Left hindlimb (tissue), 1 donor: ENCODE results near the gene PON1.

Experiments
- DNase-seq: peaks from one replicate; pipeline ENCODE4 v3.0.0-alpha.2; 2018

Gene PON1

DNA sequence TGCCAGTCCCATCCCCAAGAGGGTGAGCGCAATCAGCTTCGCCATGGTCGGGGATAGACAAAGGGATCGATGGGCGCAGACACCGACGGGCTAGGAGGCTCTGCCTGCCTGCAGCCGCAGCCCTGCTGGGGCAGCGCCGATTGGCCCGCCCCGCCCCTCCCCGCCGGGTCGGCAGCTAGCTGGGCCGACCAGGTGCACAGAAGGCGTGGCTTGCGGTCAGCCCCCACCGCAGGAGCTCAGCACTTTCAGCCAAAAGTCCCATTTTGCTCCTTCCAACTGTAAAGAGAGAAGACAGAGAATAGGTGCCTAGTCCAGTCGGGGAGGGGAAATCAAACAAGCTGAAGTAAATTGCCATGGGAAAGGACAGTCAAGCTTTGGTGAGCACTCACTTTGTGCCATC, at the start of gene PON1:
Gene PON1 (minus strand): TSS at position 102 of the 400 bp plus-strand sequence. CDS start 57 bp downstream, at position 45.
- no peak for DNase-seq

DNA sequence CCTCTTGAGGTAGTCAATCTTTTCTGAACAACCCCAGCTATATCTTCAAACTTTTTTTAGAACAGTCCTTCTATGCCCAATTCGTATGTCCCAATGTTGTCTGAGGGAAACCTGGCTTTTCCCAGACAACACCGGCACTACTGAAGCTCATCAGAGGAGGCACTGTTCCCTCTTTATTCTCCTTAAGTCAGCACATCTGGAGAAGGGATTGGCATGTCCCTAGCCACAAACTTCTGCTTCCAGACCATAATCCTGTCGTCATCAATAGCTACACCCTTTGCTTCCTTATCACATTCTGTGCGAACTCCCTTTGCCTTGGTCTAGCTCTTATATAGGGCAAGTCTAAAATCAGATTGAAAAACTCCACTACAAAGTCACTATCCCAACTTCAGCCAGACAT, 49.0 kb upstream of the PON1 start:
- DNase-seq = no peak

DNA sequence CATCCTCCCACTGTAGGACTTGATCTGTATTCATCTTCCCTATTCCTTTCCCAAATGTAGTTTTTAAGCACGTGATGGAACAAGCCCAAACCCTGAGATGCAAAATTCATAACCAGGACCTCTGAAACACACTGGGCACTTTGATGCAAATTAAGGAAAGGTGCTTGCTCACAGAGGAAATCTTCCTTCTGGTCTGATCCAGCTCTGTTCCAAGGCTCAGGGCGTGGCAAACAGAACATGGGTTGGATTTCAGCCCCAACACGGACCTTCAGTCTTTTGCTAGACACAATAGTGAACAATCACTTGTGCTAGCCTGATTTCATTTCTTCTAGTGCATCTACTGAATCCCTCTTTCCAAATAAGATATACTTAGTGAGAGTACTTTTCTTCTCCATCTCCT, 43.9 kb upstream of the PON1 start:
- no peak for DNase-seq

DNA sequence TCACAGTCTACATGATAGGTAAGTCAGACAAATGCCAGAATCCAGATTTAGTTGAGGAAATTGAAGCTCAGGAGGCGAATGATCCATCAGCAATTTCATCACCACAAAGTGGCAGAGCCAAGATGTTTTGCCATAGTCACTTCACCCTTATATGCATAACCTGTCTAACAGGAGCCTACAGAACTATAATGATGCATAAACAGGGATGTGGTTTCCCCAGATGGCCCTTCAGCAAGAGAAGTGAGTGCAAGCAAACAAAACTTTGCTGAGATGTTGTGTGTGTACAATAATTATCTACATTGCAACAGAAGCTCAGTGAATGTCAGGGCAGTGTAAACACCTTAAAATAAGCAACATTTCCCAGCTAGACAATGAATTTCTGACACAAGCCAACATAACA, 43.3 kb upstream of the PON1 start:
- DNase-seq = no peak

DNA sequence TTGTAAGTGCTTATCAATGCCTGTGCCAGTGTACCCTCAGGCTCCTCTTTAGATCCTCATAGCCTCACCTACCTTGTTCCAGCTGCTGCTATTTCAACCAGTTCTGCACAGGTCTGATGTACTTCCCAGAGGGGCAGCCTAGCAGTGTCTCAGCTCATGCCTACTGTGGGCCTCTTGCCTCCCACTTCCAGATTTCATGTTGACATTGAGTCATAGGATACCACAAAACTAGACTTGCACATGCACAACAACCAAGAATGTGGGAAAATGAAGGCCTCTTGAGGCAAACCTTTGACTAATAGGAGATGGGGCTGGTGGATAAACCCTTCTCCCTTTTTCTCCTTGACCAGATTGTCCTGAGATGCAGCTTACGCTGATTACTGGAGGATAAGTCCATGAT, 40.8 kb upstream of the PON1 start:
- no peak for DNase-seq

DNA sequence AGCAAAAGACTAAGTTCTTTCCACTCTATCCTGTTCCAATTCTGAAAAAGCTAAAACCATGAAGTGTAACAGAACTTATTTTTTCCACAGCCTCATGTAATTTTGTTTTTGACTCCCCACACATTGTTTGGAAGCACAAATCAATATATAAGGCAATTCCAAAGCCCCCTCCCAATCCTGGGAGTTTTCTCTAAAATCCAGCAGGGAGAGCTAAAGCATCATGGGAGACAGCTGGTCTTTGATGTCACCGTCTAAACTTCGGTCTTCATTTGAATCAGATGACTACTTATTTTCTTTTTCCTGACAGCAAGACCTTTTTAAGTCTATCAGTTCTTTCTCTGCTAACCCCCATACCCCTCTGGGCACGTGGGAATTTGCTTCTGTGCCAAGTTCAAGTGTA, 33.3 kb upstream of the PON1 start:
- DNase-seq = no peak

DNA sequence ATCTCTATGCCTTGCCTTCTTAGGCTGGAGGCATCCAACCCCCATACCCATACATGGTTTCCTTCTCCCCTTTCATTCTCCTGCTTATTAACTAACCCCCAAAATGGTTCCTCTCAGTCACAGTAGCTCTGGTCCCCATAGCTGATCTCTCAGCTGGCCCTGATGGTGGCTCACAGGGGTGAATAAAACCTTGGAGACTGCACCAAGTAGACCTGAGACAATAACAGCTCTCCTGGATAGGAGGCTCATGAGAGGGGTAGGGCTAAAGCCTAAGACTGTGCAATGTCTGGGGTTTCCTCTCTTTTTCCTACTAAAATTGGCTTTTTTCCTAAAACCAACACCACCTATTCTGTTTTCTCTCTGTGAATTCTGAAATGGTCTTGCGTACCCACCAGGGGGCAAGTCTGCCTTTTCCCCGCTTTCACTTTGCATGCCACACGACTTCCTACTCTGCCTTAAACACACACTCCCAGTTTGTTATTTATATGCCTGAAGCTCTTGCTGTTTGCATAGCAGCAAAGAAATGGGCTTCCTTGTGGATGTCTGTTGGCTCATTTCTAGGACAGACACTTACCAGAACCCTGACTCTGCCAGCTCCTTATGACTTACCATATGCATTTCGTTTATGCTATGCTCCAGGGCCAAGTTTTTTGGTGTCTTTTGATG, 18.4 kb upstream of the PON1 start:
- DNase-seq = no peak

DNA sequence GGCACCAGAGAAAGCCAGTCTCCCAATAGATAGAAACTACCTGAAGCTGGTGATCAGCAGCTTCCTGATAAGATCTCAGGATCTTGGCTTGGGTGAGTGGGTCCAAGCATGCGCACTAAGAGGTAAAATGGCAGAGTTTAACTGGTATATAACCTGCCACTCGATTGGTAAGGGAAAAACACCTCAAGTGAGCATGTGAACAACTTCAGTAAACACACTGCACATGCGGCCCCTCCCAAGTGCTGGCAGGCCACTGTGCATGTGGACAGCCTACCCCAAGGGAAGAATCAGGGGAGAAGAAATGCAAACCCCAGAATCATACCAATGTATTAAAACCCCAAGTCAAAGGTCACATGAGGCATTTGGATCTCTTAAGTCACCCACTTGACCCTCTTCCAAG, 17.7 kb upstream of the PON1 start:
- no peak for DNase-seq

DNA sequence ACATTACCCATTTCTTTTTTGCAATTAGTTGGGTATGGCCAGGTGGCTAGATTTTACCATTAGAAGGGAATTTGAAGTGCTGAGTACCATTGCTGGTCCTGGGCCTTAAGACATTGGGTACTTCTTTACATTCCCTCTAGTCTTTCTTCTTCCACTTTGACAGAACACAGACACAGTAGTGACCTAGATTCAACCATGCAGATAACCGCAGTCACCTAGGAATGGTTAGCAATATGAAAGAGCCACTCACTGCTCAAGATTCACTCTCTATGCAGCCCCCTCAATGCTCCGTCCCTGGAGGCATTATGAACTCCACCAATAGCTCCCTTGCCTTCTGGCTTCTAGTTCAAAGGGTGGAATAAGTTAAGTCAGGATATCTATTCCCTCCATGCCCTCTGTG, 16.2 kb upstream of the PON1 start:
- DNase-seq = no peak

DNA sequence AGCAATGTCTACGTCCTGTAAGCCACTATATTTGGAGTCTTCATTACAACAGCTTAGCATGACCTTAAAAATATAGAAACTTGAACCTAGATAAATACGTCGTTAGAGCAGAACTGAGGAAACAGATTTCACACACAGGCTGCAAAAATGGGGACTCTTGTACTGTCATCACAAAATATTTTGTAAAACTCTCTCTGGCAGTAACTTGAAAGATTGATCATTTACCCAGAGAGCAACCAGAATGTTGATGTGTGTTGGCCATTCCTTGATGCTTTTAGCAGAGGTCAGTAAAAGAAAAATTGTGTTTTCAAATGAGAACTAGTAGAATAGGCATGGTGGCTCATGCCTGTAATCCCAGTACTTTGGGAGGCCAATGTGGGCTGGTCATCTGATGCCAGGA, 14.5 kb upstream of the PON1 start:
- no peak for DNase-seq

DNA sequence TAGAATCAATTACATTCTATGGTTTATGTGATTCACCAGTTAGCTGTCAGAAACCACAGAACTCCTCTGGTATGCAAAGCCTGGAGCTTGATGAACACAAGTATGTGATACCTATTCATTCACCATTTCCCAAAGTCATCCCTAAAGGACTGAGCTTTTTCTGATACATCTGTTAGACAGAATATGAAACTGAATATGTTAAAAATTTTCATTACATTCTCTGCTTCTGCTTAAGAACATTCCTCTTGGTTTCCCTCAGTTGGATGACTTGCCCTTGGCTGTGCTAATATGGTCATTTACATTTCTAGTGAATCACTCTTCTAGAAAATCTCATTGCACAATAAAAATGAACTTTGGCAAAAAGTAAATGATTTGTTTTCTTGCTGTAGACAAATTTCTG, 10.8 kb upstream of the PON1 start:
- DNase-seq = no peak

DNA sequence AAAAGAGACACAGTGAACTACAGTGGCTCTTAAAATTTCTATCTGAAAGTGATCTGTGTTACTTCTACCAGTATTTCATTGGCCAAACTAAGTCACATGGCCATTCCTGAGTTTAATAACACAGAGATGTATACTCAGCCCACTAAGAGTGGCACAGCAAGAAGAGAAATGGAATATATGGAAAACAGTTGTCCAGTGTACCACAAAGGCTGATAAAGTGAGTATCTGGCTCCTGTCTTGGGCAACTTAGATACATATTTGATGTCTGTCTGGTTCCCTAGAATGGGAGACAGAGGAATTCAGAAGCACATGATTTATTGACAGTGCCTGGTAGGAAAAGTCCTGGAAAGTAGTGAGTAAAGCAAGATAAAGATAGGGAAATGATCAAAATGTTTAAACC, 10.1 kb upstream of the PON1 start:
- DNase-seq = no peak

DNA sequence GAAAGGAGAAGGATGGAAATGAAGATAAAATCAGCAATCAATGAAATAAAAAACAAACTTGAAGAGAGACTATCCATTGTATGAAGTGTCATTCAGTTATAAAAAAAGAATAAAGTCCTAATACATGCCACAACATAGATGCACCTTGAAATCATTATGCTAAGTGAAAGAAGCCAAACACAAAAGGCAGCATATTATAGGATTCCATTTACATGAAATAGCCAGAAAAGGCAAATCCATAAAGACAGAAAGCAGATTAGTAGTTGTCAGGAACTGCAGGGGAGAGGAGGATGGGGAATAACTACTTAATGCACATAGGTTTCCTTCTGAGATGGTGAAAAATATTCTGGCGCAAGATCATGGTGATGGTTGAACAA, 6.6 kb upstream of the PON1 start:
- no peak for DNase-seq

DNA sequence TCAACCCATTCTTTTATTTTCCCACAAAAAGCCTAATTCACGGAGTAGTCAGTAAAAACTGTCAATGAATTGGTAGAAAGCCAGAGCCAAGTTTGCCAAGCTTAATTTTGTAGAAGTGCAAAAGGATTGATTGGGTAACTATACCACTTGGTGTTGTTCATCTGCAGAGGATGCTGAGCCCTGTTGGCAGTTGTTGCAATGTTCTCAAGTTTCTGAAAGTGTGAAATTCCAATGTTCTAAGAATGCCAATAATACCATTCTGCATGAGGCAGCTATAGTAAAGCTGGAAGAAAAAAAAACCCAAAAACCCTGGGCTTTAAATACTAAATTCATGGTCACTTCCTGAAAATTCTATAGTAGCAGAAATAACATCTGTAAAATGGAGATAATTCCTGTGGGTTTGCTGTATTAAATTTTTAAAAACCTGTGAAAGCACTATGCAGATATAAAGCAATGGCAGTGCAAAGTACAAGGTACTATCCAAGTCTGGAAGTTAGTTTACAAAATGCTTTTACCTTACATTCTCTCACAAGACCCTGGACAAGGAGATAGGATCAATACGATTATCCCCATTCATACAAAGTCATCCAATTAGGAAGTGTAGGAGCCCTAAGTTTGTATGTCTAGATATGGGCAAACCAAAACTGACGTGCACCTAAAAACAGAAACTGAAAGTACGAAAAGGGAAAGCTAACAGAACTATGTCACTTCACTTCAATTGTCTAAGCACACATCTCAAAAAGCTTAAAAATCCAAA, 6.0 kb upstream of the PON1 start:
- DNase-seq = no peak

DNA sequence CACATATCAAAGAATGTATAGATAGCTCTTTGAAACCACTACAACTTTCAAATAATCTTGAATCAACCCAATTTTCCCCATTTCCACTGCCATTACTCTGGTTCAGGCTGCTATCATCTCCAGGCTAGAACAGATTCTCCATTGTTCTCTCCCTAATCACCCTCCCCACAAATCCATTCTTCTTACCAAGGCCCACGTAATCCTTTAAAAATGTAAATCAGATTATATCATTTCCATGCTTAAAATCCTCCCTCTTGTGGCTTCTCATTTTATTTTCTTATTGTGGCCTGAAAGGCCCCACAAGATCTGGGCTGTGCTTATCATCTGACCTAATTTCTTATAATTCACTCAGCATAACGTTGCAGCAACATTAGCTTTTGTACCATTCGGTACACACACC, 3.0 kb upstream of the PON1 start:
- no peak for DNase-seq

DNA sequence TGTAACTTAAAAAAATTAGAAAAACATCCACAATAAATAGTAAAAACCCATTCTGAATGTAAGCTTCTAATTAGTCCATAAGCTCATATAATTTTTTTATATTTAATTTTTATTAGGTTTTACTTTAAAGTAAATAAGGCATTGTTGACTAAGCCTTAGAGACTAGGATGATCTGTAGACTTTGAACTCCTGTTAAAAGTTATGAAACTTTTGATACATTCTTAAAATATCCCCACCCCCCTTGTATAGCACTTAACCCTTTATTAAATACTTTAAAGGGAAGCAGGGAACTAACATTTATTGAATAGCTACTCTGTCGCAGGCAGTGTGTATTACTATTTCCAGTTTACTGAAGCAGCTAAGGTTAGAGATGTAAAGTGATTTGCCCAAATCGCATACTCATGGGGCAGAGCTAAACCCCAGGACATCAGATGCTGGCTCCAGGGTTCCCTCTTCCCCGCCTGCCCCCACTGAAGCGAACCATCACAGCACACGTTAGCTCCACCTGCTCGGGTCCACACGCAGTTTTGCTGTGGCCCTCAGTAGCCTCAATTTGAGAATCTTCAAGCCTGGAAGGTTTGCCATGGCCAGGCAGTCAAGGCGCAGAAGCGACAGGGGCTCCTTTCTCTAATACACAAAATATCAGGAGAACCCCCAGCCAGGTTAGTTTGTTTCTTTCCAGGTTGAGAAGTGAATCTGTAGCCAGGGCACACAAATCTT, 762 bp downstream of the PON1 start:
- no peak for DNase-seq

DNA sequence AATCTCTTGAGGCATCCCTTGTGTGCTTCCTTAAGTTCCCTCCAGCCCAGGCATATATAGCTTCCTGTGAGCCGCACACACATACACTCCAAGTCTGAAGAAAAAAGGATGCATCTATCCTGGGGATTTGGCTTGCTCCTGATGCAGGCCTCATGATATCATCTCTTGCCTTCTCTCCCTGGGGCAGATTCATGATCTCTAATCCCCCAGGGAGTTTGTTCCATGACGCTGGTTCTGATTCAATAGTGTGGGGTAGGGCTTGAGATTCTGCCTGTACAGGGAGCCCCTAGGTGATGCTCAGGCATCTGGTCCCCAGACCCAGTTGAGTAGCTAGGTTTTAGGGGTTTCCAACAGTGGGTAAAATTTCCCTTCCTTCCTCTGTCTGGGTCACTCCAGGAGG, 1.5 kb downstream of the PON1 start:
- DNase-seq = no peak

DNA sequence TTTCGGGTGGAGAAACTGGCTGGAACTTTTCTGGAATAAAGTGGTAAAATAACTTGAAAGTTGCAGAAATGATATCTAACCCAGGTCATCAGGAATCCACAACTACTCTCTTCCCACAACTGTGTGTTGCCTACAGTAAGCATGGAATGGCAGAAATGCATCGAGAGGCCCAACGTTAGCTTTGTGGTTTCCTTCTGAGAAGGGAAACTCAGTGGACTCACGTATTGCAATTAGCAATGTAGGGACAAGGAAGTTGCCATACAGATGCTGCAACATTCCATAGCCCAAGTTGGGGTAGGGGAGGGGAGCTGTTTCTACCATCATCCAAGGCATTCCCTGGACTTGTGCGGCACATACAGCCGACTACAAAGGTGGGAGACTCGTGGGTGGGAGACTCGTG, 1.9 kb downstream of the PON1 start:
- DNase-seq = no peak

DNA sequence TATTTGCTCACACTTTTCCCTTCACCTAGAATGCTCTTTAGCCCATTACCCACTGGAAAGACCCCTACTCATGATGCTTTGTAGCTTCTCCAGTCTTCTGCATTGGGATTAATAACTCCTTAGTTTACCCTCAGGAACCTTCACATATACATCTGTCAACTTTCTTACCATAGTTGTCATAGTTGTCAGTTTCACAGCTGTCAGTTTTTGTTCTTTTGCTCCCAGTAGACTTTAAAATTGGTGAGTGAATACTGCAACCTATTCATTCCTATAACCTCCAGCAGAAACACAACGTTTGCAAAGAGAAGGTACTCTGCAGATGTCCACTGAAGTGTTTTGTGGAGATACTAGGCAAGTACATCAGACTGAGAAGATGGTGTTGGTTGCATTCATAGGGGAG, 2.6 kb downstream of the PON1 start:
- no peak for DNase-seq

DNA sequence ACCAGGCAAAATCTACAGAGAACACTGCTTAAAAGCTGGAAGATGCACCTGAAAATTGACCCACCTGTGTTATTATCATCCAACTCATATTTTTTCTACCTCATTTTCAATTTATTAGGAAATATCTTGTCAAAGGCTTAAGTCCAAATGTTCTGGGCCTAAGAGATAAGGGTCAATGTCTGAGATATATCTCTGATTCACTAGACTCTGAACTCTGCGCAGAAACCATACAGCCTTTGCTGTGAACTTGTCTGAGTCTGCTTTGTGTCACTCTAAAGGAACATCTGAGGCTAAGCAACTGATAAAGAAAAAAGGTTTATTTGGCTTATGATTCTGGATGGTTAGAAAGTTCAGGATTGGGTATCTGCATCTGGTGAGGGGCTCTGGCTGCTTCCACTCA, 3.7 kb downstream of the PON1 start:
- DNase-seq = no peak

DNA sequence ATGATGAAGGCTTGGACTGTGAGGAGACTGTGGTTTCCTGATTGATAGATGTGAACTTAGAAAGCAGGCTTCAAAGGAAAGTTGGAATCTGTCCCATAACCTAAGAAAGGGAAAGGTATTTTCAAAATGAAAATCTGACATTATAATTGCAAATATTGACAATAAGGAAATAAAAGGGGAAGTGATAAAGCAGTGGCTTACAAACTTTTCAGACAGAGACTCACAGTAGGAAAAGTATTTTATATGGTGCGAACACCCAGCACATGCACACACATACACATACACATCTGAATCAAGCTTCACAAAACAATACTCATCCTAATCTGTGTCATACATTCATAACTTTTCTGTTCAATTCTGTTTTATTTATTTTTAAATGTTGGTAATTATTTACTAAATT, 4.8 kb downstream of the PON1 start:
- no peak for DNase-seq

DNA sequence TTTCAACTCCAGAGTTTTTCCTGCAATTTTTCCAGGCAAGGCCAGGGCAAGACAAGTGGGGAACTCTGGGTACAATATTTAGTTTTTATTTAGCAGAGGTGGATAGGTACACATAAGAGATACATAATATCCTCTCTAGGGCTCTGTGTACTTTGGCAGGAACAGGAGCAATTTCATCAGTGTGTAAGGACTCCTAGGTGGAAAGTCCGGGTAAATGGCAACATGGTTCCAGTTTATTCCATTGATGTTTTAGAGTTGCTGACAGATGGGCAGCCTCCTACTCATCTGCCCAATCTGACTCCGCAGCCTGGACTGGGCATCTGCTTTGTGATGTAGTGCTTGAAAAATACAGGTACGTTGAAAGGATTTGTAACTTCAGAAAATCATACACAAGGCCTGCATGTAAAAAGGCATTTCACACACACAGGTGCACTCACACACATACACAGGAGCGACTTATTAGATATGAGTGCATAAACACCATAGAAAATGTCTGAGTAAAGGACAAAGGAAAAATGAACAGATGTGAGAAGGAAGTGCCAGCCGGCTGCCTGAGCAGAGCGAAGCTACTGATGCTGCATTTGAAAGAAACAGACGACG, 5.7 kb downstream of the PON1 start:
- no peak for DNase-seq

DNA sequence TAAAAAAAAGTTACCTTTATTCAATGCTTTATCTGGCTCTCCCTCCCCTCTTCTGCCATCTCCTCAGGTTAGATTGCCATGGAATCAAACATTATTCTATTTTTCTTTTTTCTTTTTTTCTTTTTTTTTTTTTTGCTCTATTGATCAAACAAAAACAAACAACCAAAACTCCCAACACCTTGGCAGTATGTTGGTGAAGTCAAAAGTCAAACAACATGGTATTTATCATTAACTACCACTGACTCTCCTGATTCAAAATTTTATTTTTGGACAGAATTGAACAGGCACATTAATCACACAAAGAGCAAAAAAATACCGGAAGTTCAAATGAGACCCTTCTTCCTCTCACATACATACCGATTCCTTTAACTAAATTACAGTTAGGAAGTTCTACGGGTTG, 6.4 kb downstream of the PON1 start:
- no peak for DNase-seq

DNA sequence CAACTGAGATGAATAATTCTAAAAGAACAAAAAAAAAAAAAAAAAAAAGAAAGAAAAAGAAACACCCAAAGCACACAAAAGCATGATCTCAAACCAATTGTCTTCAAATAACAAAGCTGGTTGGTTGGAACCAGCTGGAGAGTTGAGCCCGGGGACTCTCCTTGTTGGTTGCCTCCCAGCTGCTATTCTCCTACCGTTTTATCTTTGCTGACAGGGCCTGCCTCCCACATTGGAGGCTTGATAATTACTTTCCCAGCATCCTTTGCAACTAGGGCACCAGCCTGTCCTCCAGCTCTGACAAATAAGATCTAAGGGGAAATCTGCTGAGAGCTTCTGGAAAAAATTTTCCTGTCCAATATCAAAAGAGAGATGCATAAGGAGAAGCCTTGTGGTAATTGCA, 6.8 kb downstream of the PON1 start:
- no peak for DNase-seq
